ENCODE data around the gene ZNF787.
"Not testable (repeated sequence)": the region's sequence is repeated elsewhere in the genome, so short reads cannot be mapped to it uniquely, and the experiment has no call there.

Gene ZNF787

GRCh38 chr19:56103027-56103614 is 18.0 kb downstream of the ZNF787 start:
- DNase-seq = no peak

- no peak for DNase-seq
Observed at GRCh38 chr19:56101746-56102535, 19.2 kb downstream of the ZNF787 start.

GRCh38 chr19:56101095-56101494 is 20.0 kb downstream of the ZNF787 start:
- DNase-seq = no peak

- no peak for DNase-seq
Observed at GRCh38 chr19:56099638-56100539, 21.2 kb downstream of the ZNF787 start.

GRCh38 chr19:56098731-56099568 is 22.1 kb downstream of the ZNF787 start:
- no peak for DNase-seq

GRCh38 chr19:56098237-56098636 is 22.9 kb downstream of the ZNF787 start:
- not testable (repeated sequence) for DNase-seq

GRCh38 chr19:56097776-56098175 is 23.3 kb downstream of the ZNF787 start:
- no peak for DNase-seq

- no peak for DNase-seq
Observed at GRCh38 chr19:56097306-56097705, 23.8 kb downstream of the ZNF787 start.

GRCh38 chr19:56096665-56097064 is 24.4 kb downstream of the ZNF787 start:
- no peak for DNase-seq

- DNase-seq = no peak
Observed at GRCh38 chr19:56094449-56094848, 26.6 kb downstream of the ZNF787 start.

- no peak for DNase-seq
Observed at GRCh38 chr19:56092685-56093631, 28.1 kb downstream of the ZNF787 start.

- no peak for DNase-seq
Observed at GRCh38 chr19:56091751-56092546, 29.1 kb downstream of the ZNF787 start.

GRCh38 chr19:56091066-56091490 is 30.0 kb downstream of the ZNF787 start:
- DNase-seq = no peak

- DNase-seq = no peak
Observed at GRCh38 chr19:56089344-56089743, 31.8 kb downstream of the ZNF787 start.

- DNase-seq = no peak
Observed at GRCh38 chr19:56088497-56089215, 32.4 kb downstream of the ZNF787 start.

- DNase-seq = no peak
Observed at GRCh38 chr19:56087647-56088496, 33.2 kb downstream of the ZNF787 start.

- DNase-seq = no peak
Observed at GRCh38 chr19:56086671-56087430, 34.2 kb downstream of the ZNF787 start.

Measured in effector CD4-positive, alpha-beta T cell (primary cell).